ENCODE data around the gene ANKRD16. TPM values are rescaled to one million over a fixed set of nuclear protein-coding genes. Genes with fewer than 3 reads are reported as not detected.

ANKRD16 gene
- polyA plus RNA-seq, 1 donor from 2014 or later: 14.2 TPM

GRCh38 chr10:5888843-5889623 is 660 bp downstream of the ANKRD16 start:
- no peaks in the 10 kb centered on the region for H3K9me2 ChIP-seq (ENCODE audit: insufficient read depth, low read length)
- peak overlapping the region; percentile 95 for H3K4me2 ChIP-seq (ENCODE audit: low read length)
- peak overlapping the region; percentile 82 for H3K9ac ChIP-seq (ENCODE audit: low read length)
- H3K27ac ChIP-seq (ENCODE audit: low read length): peak overlapping the region; percentile 63
- no peaks in the 10 kb centered on the region for H3K36me3 ChIP-seq (ENCODE audit: insufficient read depth, low read length)
- H3K9me3 ChIP-seq (ENCODE audit: low read length): no peaks in the 10 kb centered on the region
- no peaks in the 10 kb centered on the region for H3F3A ChIP-seq (ENCODE audit: insufficient read depth, low read length, poor library complexity, severe bottlenecking)
- peak overlapping the region; percentile 65 for H2AFZ ChIP-seq (ENCODE audit: low read depth, low read length)
- TF ChIP-seq SMC3 (conservative IDR thresholded peaks at IDR 0.05; ENCODE audit: poor library complexity) (no peak), POLR2AphosphoS5 (IDR thresholded peaks at IDR 0.05) (peak; percentile 8)
- peak overlapping the region; percentile 97 for H3K4me3 ChIP-seq (ENCODE audit: low read length)
- no peaks in the 10 kb centered on the region for H4K20me1 ChIP-seq (ENCODE audit: insufficient read depth)
- H3K79me2 ChIP-seq (replicated peaks; ENCODE audit: insufficient read depth, low read length): peaks cover 36% of the 10 kb centered on the region
- H3K27me3 ChIP-seq (ENCODE audit: insufficient read depth, low read depth, low read length): no peaks in the 10 kb centered on the region

- Histone ChIP-seq H3K9me2 (ENCODE audit: insufficient read depth, low read length) (no peaks in the 10 kb centered on the region), H4K20me1 (ENCODE audit: insufficient read depth) (no peaks in the 10 kb centered on the region), H2AFZ (ENCODE audit: low read depth, low read length) (no peak overlapping the region), H3K9ac (ENCODE audit: low read length) (peak overlapping the region; percentile 82), H3K79me2 (replicated peaks; ENCODE audit: insufficient read depth, low read length) (peaks cover 30% of the 10 kb centered on the region), H3K36me3 (ENCODE audit: insufficient read depth, low read length) (no peaks in the 10 kb centered on the region), H3F3A (ENCODE audit: insufficient read depth, low read length, poor library complexity, severe bottlenecking) (no peaks in the 10 kb centered on the region), H3K27ac (ENCODE audit: low read length) (no peak overlapping the region), H3K27me3 (ENCODE audit: insufficient read depth, low read depth, low read length) (no peaks in the 10 kb centered on the region), H3K4me3 (ENCODE audit: low read length) (peak overlapping the region; percentile 97), H3K4me2 (ENCODE audit: low read length) (peak overlapping the region; percentile 95), H3K9me3 (ENCODE audit: low read length) (no peaks in the 10 kb centered on the region)
- TF ChIP-seq EZH2 (IDR thresholded peaks at IDR 0.05; ENCODE audit: borderline replicate concordance, insufficient read depth, low read length, poor library complexity, severe bottlenecking) (no peak), CTCF (IDR thresholded peaks at IDR 0.05; ENCODE audit: poor library complexity, severe bottlenecking) (no peak), POLR2AphosphoS5 (IDR thresholded peaks at IDR 0.05) (no peak), MXI1 (conservative IDR thresholded peaks at IDR 0.05; ENCODE audit: poor library complexity, severe bottlenecking) (no peak), TAF1 (IDR thresholded peaks at IDR 0.05; ENCODE audit: low read depth) (no peak), RAD21 (conservative IDR thresholded peaks at IDR 0.05) (no peak), EP300 (conservative IDR thresholded peaks at IDR 0.05; ENCODE audit: poor library complexity, severe bottlenecking) (no peak), SMC3 (conservative IDR thresholded peaks at IDR 0.05; ENCODE audit: poor library complexity) (no peak), REST (IDR thresholded peaks at IDR 0.05; ENCODE audit: borderline replicate concordance) (no peak)
These were observed 1.3 kb downstream of the ANKRD16 start for GRCh38 chr10:5888351-5888750.
